ENCODE data around the gene COA4.
A peak's percentile ranks its signal among the peaks of the same experiment; 100 is the strongest.
"Not testable (repeated sequence)": the region's sequence is repeated elsewhere in the genome, so short reads cannot be mapped to it uniquely, and the experiment has no call there.

Gene COA4

GRCh38 chr11:73876424-73877310, at the start of gene COA4, which contains the start of gene PAAF1:
TSS of gene COA4 (minus strand) at chr11:73876846. CDS start at chr11:73873378, 3,468 bp downstream.
TSS of gene PAAF1 (plus strand) at chr11:73876999. CDS start at chr11:73877022, 23 bp downstream.
- DNase-seq = peak; percentile 93

- no peak for DNase-seq
Observed at GRCh38 chr11:73921180-73921579, 44.5 kb upstream of the COA4 start.

- no peak for DNase-seq
Observed at GRCh38 chr11:73916435-73916834, 39.8 kb upstream of the COA4 start.

DNA sequence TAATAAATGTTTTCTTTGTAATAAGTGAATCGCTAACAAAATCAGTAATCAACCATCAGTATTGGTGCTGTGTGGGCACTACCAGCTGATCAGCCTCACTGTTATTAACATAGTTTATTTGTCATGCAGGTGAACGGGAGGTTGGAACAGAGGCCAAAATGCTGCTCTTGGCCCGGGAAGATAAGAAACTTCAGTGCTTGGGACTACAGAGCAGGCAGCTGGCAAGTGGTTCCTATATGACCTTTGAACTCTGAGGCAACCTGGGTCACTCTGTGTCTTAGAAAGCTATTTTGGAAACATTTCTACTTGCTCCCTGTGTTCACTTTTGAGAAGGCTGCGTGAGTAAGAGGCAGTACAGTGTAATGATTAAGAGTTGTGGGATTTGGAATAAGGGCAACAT, 37.6 kb upstream of the COA4 start:
- no peak for DNase-seq

- no peak for DNase-seq
Observed at GRCh38 chr11:73913472-73913871, 36.8 kb upstream of the COA4 start.

DNA sequence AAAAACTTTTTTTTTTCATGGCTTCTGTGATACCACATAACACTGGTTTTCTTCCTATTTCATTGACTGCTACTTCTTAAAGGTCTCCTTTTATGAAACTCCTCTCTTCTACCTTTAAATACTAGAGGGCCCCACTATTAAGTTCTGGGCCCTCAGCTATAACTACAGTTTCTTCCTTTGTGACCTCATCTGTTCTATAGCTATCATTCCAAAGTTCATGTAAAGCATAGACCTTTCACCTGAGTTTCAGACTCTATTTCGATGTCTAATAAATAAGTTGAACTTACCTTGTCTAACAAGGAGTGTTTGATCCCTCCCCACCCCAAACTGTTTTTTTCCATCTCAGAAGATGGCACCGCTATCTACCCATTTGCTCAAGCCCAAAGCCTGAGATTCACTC, 35.4 kb upstream of the COA4 start:
- no peak for DNase-seq

DNA sequence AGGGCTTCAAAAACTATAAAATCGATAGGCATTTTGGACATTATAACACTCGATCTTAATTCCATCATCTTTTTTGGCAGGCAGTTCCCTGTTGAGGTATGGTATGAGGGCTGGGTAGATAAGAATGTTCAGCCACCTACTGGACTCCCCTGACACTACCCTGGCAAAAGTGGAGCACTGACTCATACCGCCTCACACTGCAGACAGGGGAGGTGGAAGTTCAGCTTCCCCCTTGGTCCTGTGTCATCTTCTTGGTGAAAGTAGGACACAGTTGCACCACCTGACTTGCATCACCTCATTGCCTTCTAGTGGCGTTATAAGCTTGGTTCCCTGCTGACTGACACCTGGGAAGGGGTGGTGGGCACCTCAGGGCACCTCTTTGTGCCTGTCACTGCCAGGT, 30.5 kb upstream of the COA4 start:
- no peak for DNase-seq

- DNase-seq = no peak
Observed at GRCh38 chr11:73902303-73902702, 25.7 kb upstream of the COA4 start.

- DNase-seq = no peak
Observed at GRCh38 chr11:73894725-73895335, 18.2 kb upstream of the COA4 start.

- no peak for DNase-seq
Observed at GRCh38 chr11:73893041-73893440, 16.4 kb upstream of the COA4 start.

- DNase-seq = no peak
Observed at GRCh38 chr11:73889536-73889935, 12.9 kb upstream of the COA4 start.

DNA sequence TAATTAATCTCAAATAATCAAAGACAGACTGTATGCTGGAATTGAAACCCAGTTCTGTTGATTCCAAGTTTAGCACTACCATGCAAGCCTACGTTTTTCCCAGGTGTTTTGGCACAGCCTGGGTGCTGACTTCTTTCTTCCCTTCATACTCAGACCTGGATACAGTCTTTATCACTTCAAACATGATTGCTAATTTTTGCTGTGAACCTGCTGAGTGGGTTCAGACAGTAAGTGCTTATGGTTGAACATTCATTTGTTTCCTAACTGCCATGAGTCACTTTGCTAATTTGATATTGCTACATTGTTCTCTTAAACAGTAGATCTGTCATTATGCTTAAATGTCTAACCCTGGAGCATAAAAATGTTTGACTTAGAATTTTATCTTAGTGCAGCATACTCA, 12.4 kb upstream of the COA4 start:
- no peak for DNase-seq

DNA sequence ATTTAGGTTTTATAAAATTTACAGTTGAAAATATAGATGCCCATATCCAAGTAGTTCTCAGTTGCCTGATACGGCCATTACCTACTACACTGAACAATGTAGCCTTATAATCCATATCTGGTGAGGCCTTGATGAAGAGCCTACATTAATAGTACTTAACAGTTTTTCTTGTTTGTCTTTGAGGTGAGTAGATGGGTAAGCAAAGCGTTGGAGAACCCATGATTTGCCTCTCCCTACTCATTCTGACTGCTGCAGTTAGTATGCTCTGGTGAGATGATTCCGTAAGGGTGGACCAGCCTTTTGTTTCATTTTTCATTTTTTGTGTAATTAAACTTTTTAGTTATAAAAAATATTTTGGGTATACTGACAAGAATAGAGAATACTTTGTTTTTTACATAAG, 11.6 kb upstream of the COA4 start:
- no peak for DNase-seq

DNA sequence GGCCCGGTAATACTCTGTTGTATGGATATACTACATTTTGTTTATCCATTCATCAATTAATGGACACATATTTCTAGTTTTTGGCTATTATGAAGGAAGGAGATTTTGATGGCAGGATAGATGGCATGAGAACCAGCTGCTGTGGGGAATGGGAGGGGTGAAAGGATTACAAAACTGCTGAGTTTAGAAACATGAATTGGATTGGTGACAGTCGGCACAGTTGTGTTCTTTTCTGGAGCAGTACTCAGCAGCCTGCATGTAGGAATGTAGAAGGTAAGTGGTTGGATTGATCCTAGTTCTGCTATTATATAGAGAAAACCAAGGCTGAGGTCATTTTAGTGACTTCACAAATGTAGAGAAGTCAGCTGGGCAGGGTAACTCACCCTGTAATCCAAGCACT, 7.2 kb upstream of the COA4 start:
- DNase-seq = no peak

GRCh38 chr11:73880449-73880848, 3.8 kb upstream of the COA4 start:
- DNase-seq = not testable (repeated sequence)

GRCh38 chr11:73878771-73879170, 2.1 kb upstream of the COA4 start:
- DNase-seq = no peak

- DNase-seq = no peak
Observed at GRCh38 chr11:73875840-73876239, 806 bp downstream of the COA4 start.

DNA sequence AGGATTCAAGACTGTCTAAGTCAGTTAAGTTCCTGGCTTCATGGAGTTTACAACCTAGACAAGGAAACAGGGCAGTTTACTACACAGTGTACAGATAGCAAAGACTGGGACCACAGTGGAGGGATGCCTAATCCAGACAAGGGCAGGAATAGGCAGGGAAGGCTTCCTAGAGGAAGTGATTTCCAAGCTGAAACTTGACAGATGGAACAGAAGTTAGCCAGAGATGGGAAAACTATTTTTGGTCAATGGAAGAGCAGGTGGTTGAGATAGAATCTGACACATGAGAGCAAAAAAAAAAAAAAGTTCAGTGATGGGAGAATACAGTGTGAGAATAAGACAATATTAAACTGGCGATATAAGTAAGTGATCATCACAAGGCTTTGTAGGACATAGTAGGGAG, 1.3 kb downstream of the COA4 start:
- DNase-seq = no peak

DNA sequence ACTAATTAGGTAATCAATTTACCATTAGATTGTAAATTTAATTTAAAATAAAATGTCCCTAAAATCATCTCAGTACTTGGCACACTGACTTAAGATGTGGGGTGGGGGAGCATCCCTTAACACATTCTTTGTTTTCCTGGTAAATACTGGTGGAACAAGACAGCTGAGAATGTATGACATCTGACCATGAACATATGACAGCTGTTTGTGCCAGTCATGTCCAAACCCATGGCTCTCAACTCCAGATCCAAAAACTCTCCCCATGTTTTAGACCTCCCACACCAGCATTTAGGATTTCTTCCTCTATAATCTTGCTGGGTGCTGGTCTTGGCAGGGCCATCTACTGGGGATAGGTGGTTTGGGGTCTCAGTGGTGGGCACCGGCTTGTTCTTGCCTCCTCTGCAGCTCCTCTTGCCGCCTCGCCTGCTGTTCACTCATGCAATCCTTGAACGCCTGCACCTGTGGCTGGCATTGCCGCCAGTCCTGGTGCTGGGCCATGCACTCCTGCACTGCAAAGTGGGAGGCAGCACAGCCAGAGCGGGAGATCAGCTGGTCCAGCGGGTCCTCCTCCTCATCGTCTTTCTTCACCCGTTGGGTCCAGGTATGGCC, 3.8 kb downstream of the COA4 start:
- no peak for DNase-seq

GRCh38 chr11:73870261-73870660, 6.4 kb downstream of the COA4 start:
- no peak for DNase-seq

DNA sequence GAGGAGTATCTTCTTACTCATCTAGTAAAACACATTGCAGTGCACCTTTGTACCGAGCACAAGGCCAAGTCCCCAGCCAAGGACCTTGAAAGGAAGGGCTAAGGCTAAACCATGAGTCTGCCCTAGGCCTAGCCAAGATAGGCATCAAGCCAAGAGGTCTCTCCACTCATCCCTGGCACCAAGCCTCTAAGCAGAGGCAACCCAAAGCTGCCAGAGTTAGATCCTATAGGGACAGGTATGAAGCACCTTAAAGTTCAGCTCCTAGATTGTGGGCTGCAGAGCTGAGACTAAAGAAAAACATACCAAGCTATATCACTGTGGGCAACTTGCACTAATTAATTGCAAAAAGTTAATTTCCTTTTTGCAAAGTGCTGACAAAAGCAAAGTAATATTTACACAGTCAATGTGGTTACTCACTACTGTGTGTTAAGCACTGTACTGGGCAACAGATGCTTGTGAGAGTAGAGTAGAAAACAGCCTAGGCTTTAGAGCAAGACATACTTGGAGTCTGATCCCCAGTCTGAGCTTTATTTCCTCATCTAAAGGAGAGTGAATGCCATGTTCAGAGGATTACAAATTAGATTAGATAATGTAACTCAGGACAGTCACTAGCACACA, 7.2 kb downstream of the COA4 start:
- no peak for DNase-seq

- no peak for DNase-seq
Observed at GRCh38 chr11:73866586-73866996, 10.1 kb downstream of the COA4 start.

GRCh38 chr11:73866095-73866579, 10.5 kb downstream of the COA4 start:
- no peak for DNase-seq

Data from NCI-H446 treated with DMSO at 0.1 percent for 48 hours (cell line).